ENCODE data around the gene LAMP5. TPM values are rescaled to one million over a fixed set of nuclear protein-coding genes. Genes with fewer than 3 reads are reported as not detected.

The LAMP5 gene
- total RNA-seq, 1 donor from 2014 or later: 0.66 TPM

DNA sequence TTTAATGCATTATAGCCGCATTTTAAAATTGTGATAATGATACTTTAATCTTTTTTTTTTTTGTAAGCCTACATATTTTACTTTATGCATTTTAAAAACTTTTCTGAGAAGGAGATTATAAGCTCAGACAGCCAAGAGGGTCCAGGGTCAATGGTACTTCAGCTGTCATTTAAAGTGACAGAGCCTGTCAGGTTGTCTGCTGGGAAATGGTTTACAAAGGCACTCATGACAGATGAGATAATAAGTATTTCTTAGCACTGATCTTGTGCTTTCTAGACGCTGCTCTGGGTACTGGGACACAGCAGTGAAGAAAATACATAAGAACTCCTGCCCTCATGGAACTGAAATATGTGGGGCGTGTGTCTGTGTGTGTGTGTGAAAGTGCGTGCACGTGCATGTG is 19.6 kb downstream of the LAMP5 start:
- no peak for DNase-seq (ENCODE audit: low spot score)

DNA sequence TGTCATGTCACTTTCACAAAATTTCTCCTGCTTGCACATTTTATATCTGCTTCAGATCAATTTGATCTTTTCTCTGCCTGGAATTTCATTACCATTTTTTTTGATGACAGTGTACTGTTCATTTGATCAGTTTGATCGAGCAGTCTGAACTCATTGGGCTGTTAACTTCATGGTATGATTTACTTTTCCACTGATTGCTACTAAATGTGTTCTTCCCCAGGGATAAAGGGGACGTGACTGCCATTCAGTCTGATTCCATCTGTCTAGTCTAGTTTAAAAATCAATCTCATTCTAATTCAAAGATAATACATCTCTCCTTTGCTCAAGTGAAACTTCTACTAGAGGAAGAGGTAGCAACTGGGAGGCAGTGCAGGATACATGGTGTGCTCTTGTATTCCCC is 21.1 kb downstream of the LAMP5 start:
- DNase-seq (ENCODE audit: low spot score): no peak

- no peak for DNase-seq (ENCODE audit: low spot score)
Observed at GRCh38 chr20:9543214-9543613, 28.8 kb downstream of the LAMP5 start.

DNA sequence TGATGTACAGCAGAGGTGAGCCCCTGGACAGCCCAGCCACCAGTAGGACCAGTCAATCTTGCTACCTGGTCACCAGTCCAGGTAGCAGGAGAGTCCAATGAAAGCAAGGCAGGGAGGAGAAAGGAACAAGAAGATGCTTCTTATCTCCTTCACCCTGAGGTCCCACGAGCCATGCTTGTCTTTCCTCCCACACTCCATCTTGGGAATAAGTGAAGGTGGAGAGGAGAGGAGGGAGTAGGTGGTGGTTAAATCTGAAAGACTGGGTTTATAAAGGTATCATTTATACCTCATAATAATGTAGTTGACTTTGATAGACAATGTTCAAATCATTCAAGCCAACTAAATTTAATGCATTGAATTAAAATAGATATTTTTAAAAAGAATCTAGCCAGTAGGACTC is 35.9 kb downstream of the LAMP5 start:
- no peak for DNase-seq (ENCODE audit: low spot score)

DNA sequence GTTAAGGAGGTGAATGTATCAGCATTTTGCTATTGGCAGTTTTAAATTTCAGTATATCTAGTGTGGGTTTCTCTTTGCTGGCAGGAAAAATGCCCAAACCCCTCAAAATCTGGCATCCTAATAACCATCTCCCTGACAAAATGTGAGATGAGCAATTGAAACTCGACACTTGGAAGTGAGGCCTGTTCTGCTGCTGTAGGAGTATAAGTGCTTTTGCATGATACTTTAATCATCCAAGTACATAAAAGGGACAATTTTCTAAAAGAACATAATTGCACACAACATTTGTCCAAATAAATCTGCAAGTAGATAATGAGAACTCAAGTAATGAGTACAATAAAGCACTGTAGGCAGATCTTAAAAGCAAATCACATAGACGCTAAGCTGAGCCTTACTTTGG is 36.5 kb downstream of the LAMP5 start:
- DNase-seq (ENCODE audit: low spot score): no peak

- peak; percentile 18 for DNase-seq (ENCODE audit: low spot score)
Observed at GRCh38 chr20:9551808-9552550, 37.6 kb downstream of the LAMP5 start.

- DNase-seq (ENCODE audit: low spot score): no peak
Observed at GRCh38 chr20:9555781-9556180, 41.4 kb downstream of the LAMP5 start.

GRCh38 chr20:9557411-9557810 is 43.0 kb downstream of the LAMP5 start:
- DNase-seq (ENCODE audit: low spot score): no peak

GRCh38 chr20:9565910-9566550 is 51.6 kb downstream of the LAMP5 start:
- no peak for DNase-seq (ENCODE audit: low spot score)

DNA sequence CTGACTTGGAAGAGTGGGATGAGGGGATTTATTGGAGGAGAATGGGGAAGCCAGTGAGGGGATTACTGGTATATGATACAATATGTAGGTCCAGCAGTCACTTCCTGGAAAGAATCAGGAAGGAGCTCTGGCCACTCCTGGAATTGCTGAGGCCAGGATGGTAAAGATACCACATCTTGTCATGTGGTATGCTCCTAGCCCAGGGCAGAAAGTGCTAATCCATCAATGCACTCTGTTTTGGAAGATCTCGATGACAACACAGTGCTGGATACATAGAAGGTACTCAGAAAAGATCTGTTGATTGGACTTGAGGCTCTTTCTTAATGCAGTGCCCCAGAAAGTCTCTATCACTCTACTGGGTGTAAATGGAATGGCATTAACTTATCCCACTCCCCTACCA is 52.6 kb downstream of the LAMP5 start:
- no peak for DNase-seq (ENCODE audit: low spot score)

DNA sequence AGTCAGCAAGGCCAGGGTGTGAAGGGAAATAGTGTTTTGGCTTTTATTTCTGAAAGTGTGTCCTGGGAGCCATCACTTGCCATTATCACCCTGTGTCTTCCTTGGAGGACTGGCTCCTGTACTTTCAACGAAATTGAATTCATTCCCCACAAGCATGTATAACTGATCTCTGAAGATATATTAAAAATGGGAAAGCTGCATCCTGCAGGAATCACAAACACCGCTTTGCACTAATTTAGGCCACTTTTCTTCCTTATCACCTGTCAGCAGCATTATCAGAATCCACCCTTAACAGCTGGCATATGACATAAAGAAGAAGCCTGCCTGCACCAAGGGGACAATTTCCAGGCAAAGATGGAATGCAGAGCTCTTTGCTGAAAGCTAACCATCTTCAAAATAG is 56.2 kb downstream of the LAMP5 start:
- DNase-seq (ENCODE audit: low spot score): no peak

- no peak for DNase-seq (ENCODE audit: low spot score)
Observed at GRCh38 chr20:9571783-9572182, 57.4 kb downstream of the LAMP5 start.

GRCh38 chr20:9572670-9573069 is 58.3 kb downstream of the LAMP5 start:
- DNase-seq (ENCODE audit: low spot score): no peak

- DNase-seq (ENCODE audit: low spot score): no peak
Observed at GRCh38 chr20:9573335-9574151, 59.2 kb downstream of the LAMP5 start.

DNA sequence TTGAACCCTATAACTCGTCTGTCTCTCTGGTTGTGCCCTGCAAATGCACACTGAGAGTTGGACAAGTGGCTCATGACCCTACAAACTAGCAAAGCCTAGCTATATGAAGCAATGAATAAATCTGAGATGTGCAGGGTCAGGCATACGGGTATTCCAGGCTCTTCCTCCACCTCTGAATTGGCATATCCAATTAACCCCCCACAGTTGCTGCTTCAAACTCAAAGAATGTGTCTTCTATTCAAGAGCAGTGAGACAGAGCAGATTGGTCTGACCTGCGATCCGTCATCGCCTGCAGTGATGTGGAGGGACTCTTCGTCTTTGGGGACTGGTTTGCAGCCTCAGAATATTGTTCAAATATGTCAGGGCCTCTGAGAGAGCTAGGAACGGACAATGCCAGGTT is 59.8 kb downstream of the LAMP5 start:
- no peak for DNase-seq (ENCODE audit: low spot score)

- DNase-seq (ENCODE audit: low spot score): no peak
Observed at GRCh38 chr20:9574776-9575175, 60.4 kb downstream of the LAMP5 start.

DNA sequence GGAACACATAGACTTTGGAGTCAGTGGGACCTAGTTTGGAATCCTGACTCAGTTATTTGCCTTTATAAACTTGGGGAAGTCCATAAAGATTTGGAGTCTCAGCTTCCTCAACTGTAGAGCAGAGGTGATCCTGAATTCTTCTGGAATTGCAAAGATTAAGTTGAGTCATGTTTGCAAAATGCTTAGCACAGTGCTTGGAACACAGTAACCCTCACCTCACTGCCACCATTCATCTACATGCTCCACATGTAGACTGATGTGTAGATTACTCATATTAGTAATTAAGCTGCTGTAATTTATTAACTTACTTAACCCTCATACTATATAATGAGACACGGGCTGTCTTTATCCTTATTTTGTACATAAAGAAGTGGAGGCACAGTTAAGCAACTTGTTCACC is 61.4 kb downstream of the LAMP5 start:
- DNase-seq (ENCODE audit: low spot score): no peak

DNA sequence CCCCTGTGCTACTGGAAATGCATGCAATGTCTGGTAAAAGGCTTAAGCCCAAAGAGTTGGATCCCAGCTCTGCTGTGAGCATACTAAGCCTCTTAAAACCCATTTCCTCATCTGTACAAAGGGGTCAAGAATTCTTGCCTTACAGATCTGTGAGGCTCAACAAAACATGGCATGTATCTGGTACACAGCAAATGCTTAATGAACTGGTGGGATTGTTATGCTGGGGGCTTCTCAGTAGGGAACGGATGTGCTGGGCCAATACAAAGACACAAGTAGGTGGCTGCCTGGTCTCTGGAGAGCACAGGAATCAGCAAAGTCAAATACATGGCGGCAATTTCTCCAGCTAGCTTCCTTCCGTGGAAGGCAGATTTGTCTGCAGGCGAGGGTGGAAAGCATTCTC is 62.3 kb downstream of the LAMP5 start:
- no peak for DNase-seq (ENCODE audit: low spot score)

GRCh38 chr20:9577397-9577796 is 63.0 kb downstream of the LAMP5 start:
- DNase-seq (ENCODE audit: low spot score): no peak

DNA sequence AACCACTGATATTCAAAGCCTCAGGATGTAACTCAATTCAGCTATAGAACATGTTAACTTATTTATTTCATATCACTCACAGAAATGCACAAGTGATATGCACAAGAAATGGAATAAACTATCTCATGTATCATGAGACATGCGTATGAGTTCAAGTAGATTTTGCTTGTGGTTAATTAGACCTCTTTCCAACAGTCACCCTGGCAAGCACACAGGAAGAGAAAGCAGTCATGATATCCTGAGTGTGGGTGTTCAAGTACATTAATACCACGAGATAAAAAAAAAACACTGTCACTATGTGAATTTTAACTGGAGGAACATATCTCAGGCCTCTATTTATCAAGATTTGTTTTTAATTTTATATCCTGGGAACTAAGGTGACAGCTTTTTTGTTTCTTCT is 64.2 kb downstream of the LAMP5 start:
- no peak for DNase-seq (ENCODE audit: low spot score)
